AG09319 (cell line): ENCODE data around the gene OXER1.

Source experiments
- DNase-seq: peaks from one replicate; pipeline ENCODE4 v3.0.0-alpha.2; 2010; ENCODE audit warnings: low read depth; ENCODE audit errors: extremely low read depth
- TF ChIP-seq, protein P1 (sequence below): IDR thresholded peaks from 2 replicates; pipeline ENCODE4 v1.5.1; 2011; ENCODE audit warnings: low read depth, mild to moderate bottlenecking, inconsistent platforms, low read length, moderate library complexity

OXER1 gene

DNA sequence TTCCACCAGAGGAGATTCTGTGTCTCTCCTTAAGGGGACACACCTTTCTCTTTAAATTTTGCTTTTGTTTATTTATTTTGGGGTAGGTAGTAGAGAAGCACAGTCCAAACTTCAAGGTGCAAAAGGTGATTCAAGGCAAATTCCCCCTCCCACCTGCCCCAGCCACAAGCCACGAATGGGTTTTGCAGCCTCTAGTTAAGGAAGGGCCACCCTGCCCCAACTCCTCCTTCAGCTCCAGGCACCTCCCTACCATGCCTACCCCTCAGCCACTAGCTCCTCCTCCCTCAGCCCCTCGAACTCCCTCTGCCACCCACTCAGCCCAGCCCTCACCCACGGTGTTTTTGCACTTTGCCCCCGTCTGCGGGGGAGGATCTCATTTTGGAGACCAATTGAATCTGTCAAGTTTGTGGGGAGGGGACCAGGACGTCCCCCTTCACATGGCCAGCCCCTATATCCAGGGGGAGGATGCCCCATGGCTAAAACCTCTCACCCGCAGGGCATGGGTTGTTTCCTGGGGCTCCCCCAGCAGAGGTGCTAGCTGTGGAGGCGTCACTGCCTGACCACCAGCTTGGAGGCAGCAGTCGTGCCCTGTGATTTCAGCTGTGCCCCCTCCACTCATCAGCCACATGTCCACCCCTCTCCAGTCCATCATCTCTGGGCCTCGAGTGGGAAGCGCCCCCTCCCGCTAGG is 24.0 kb upstream of the OXER1 start:
- TF ChIP-seq, protein P1, sequence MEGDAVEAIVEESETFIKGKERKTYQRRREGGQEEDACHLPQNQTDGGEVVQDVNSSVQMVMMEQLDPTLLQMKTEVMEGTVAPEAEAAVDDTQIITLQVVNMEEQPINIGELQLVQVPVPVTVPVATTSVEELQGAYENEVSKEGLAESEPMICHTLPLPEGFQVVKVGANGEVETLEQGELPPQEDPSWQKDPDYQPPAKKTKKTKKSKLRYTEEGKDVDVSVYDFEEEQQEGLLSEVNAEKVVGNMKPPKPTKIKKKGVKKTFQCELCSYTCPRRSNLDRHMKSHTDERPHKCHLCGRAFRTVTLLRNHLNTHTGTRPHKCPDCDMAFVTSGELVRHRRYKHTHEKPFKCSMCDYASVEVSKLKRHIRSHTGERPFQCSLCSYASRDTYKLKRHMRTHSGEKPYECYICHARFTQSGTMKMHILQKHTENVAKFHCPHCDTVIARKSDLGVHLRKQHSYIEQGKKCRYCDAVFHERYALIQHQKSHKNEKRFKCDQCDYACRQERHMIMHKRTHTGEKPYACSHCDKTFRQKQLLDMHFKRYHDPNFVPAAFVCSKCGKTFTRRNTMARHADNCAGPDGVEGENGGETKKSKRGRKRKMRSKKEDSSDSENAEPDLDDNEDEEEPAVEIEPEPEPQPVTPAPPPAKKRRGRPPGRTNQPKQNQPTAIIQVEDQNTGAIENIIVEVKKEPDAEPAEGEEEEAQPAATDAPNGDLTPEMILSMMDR, result no peak
- DNase-seq, result no peak

DNA sequence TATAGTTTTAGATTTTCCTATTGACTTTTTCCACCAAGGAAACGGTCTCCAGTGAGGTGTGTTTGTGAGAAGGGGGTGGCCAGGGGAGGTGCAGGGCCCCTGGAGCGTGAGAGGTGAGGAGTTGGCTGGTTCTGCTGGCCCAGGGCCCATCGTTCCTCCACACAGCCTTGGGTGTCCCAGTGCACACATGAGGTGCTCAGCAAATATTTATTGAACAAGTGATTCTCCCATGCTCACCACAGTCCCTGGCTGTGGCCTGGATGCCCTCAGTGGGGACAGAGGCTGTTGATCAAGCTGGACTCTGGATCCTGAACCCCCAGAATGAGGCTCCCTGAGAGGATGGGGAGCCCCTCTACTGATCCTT is 23.5 kb upstream of the OXER1 start:
- TF ChIP-seq, protein P1, result no peak
- no peak for DNase-seq

DNA sequence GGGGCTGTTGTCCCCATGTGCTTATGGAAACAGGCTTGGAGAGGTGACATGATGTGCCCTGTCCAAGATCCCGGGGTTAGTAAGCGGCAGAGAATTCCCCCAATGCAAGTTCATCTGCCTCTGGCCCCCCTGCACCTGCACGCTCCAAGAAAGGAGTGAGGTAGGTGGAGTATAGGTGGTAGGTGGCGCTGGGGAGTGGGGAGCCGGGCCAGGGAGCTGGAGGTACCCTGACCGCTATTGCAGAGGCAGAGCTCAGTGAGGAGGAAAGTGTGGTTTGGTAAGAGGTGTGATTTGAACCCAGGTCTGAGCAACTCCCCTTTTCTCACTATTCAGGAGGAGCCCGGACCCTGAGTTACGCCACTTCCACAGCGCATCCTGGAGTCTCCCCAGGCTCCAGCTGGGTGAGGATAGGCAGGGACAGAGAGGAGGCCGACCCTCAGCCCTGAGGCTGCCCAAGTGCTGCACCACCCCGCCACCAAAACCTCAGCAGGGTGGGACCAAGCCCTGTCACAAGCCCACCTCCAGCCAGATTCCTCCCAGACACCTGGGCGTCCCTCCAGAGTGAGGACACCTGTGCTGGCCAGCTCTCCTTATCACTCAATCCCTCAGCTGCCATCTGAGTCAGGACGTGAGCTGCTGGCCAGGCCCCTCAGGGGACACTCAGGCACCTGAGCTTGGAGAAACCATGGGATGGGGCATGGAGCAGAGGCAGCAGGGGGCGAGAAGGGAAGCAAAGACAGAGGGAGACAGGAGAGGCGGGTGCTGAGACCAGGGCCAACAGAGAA is 22.8 kb upstream of the OXER1 start:
- TF ChIP-seq, protein P1, result no peak
- no peak for DNase-seq

DNA sequence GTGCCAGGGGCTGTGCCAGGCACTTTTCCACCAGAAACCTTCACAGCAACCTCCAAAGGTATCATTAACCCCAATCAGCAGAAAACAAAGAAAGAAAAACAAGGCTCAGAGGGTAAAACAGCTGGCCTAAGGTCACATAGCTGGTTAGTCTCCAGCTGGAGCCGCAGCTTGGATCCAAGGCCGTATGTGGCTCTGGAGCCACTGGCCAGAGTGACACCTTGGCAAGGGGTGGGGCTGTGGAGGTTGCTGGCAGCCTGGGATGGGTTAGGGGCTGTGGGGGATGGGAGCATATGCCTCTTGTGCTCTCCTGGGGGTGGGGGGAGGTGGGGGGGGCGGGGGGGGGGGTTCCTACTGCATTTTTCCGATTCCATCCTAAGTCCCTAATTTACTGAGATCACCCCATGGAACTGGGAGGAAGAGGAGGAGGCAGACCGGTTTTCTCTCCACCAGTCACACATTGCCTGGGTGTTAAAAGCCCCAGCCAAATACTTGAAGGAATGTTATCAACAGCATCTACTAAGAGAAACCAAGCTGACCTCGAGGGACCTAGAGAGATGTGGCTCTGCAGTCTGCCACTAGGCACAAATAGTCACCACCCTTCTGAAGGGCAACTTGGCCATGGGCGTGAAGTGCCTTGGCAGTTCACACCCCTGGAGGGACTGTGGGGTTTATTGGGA is 20.4 kb upstream of the OXER1 start:
- no peak for DNase-seq
- TF ChIP-seq, protein P1, result no peak

DNA sequence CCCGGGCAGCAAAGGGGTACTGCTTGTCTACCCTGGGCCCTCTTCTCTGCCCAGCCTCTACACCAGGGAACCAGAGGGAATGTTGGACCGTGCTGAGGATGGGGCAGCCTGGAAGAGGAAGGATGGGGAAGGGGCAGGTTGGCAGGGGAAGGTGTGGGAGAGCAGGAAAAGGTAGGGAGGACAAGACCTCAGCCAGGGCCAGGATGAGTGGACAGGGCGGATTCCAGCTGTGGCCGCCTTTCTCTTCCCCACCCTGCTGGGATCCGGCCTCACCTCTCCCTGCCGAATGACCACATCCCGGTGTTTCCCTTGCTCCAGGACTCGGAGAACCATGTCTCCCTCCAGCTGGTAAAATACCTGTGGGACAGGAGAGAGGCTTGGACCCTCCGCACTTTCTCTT is 19.6 kb upstream of the OXER1 start:
- TF ChIP-seq, protein P1, result no peak
- no peak for DNase-seq

DNA sequence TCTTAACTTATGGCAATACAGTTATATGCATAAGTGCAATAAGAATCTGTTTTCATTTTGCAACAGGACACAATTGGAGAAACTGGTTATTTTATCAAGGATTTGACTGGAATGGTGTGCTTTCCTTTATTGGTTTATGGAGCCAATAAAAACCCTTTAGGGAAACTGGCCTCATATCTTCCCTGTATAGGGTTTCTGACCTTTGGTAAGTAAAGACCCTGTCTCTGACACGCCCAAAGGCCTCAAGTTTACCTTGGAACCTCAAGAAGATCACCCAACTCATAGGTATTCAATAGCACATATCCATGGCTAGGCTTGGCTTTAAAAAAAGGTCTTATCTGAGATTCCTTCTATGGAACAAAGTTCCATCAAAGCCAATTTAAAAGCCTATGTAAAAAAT is 17.2 kb upstream of the OXER1 start:
- TF ChIP-seq, protein P1, result no peak
- DNase-seq, result no peak
